Iris pigment epithelial cell (primary cell): ENCODE data around the gene SYTL2.

Experiments used
- DNase-seq: peaks from one replicate; pipeline ENCODE4 v3.0.0-alpha.2; 2011; ENCODE audit warnings: low read depth

Gene SYTL2

DNA sequence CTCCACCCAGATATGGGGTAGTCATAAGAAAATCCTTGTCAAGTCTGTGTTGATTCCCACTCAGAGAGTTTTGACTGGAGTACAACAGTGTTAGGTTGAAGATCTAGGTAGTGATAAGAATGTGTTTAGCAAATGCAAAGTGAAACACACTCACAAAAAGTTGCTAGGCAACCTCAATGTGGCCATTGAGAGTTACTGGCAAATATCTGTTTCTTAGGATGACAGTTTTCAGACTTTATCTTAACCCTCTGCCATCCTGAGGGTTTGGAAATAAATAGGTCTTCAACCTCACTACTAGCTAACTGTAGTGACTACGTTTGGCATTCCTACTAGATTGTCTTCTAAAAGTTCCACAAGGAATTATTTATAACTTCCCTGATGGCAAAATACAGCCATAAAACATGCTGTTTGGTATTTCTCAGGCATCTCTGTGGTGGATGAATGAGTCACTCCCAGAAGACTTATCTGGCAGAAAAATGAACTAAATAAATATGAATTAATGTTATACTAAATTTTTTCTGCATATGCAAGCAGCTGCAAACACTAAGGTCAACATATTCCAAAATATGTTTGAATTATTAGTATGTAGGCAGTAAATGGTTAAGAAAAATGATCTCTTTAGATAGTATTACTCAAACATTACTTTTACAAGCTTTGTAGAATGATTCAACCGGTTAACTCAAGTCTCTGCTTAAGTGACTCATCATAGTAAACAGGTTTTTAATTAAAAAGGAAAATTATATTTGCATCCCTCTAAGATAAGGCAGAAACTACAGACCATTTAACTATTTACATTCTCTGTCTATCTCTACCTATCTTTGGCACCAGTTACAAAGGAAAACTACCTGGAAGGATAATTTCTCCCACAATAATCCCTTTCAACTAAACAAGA lies 17.1 kb upstream of the SYTL2 start:
- peak; percentile 86 for DNase-seq

DNA sequence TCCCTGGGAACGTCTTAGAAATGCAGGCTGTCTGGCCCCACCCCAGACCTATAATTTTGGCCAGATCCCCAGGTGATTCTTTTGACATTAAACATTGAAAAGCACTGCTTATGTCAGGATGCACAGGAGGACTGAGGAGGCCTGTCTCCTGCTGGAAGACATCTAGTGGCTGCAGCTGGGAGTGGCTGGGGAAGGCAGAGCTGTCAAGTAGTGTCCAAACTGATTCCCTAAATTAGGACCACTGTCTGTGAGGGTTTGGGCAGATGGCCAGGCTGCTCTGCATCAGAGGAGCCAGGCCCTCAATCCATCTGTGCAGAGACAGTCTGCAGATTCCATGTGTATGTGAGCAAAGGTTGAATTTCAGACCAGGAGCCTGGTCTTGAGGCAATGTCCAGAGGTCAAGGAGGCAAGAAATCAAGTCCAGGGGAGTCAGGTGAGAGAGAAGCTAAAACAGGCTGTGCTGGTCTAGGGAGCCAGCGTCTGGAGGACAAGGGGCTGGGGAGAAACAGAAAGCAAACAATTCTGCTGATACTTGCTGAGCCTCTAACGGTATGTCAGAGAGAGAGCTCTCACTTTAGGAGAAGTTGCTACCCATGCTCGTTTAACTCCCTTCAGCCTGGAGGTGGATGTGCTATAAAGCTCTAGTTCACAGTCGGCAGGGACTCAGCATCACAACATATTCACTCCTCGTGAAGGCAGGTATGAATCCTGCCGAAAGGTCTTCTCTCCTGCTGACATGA lies 15.3 kb upstream of the SYTL2 start:
- peak; percentile 38 for DNase-seq

DNA sequence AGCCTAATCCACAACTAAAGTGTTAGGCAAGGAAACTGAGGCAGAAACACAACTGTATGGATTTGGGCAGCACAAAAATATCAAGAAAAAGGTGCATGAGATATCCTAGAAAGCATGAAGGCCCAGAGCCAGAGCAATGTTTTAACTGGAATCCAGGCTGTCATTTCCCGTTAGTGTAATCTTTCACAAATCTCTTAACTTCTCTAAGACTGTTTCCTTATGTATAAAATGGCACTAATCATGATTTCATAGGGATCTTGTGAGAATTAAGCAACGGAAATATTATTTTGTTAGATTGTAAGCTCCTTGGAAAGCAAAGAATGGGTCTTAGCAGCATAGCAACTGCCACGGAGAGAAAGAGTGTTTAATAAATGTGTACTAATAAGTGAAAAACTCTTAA lies 14.7 kb upstream of the SYTL2 start:
- DNase-seq, result no peak

DNA sequence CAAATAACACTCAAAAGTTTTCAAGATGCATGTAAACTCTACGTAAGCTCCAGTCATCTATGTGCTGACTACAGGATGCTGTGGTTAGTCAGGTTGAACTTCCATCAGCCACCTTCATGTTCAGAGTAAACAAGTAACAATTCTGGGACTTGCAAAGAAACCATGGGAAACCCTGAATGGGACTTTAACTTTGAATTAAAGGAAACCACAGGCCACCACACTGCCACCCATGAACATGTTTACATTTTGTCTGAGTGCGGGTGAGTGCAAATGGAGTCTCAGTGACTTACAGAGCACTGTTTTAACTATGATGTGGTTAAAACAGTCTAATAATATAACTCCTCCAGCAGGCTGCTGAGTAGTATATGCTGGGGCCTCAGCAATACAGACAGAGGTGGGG lies 12.9 kb upstream of the SYTL2 start:
- no peak for DNase-seq

DNA sequence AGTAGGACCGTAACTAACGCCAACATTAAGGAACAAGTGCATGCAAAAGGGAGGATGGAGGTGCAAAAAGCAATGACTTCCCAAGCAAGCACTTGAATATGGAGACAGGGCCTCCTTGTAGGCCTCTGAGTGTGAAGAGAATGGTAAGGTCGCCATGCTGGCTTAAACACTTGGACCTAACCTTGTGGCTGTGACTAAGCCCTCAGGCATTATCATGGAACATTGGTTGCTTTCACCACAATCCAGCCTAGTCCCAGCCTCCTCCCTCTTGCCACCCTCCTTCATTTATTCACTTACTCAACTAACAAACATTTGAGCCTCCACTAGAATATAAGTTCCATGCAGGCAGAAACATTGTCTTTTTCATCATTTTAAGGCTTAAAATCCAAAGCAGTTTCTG lies 11.9 kb upstream of the SYTL2 start:
- peak; percentile 61 for DNase-seq

DNA sequence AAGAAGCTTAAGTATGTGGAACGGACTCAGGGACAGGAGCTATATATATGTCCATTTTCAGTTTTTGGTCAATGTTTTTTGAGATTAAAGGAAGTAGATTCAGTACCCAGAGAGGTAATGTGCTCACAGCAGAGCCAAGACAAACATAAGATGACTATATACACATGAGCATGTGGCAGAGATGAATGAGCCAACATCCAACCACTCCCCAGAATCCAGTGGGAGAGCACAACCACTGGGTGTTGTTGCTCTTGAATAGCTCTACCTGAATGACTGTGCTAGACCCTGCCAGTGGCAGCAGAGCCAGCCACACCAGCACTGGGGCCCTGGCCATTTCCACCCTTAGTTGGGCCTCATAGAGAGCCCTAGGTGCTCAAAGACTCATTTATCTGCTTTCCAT lies 10.7 kb upstream of the SYTL2 start:
- peak; percentile 51 for DNase-seq

DNA sequence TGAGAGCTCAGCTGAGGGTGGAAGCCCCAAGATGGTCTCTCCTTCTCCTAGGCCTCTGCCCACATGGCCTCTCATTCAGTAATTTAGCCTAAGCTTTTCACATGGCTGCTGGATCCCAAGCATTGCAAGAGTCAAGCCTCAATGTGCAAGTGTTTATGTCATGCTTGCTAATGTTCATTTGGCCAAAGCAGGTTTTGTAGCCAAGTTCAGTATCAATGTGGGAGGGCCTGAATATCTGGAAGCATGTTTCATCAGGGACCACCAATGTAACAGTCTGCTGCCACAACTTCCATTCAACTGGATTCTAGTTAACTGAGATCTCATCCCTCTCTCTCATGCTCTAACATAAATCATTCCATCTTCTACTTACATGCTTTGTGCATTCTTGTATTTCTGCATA lies 8.5 kb upstream of the SYTL2 start:
- no peak for DNase-seq

DNA sequence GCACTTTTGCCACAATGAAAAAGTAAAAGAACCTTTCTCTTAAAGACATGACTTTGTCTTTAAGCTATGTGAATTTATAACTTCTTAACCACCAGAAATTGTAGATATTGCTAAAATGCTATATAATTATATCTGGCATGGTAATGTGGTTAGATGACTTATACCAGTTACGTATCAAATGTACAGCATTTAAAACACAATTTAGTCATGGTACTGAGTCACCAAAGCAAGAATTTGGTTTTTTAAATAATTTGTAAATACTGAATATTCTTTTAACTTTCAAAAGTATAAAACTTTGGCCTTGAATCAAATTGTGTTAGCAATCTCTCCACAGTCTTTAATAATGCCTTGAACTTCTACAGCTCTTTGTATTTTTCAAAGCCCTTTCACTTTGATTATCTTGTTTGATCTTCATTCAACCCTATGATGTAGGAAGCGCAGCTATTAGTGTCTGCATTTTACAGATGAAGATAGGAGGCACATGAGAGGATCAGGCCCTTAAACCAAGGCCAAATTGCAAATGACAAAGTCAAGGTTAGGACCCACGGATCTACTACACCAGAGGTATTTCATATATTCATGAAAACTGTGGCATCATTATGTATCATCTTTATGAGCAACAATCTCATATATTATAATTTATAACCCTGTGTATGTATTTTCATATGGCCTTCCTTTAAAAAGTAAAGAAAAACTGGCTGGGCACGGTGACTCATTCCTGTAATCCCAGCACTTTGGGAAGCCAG lies 4.4 kb upstream of the SYTL2 start:
- DNase-seq, result peak; percentile 77

DNA sequence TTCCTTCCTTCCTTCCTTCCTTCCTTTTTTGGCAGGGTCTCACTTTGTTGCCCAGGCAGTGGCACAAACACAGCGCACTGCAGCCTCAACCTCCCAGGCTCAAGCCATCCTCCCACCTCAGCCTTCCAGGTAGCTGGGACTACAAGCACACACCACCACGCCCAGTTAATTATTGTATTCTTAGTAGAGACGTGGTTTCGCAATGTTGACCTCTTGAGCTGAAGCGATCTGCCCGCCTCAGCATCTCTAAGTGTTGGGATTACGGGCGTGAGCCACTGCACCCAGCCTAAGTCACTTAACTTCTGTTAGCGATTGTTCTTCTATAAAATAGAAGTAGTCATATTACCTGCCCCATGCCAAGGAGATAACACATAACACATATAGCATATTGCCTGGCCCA lies 2.8 kb upstream of the SYTL2 start:
- no peak for DNase-seq

DNA sequence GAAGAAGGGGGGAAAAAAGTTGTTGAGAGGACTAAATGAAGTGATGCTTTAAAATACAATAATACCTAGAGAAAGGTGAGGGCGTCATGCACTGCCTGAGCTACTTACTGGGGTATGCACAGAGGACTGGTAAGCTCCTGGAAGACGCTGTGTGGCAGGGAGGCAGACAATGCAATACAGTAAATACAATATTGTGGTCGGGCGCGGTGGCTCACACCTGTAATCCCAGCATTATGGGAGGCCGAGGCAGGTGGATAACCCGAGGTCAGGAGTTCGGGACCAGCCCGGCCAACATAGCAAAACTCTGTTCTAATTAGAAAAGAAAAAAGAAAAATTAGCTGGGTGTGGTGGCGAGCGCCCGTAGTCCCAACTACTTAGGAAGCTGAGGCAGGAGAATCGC lies 683 bp upstream of the SYTL2 start:
- DNase-seq, result no peak

DNA sequence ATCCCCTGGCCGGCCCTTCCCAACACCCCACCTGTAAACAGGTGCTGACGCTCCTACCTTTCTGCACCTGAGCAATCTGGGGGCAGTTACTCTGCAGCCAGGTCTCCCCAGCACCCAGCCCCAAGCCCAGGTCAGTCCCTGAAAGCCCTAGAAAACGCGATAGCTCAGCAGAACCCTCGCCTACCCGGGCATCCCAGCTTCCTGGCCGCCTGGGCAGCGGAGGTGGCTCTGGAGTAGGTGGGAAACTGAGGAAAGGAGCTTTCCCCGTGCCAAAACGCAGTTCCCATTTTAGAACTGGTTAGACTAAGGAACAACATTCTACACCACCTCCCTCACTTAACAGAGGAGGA lies 445 bp downstream of the SYTL2 start:
- DNase-seq, result no peak

DNA sequence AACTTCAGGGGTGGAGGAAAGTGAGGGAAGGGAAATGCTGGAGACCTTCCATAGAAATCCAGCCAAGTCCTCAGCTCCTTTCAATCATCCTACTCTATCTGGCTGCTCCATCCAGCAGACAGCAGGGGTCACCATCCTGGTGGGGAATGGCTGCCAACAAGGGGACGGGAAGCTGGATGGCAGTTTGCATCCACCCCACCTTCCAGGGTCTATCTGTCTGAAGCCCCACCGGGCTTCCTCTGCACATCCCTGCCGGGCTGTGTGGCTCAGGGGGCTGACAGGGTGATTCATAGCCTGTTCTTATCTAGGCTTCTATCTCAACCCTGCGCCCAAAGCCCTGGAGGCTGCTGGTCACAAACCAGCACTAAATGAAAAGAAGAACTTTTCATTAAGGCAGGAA lies 1.1 kb downstream of the SYTL2 start:
- DNase-seq, result peak; percentile 11

DNA sequence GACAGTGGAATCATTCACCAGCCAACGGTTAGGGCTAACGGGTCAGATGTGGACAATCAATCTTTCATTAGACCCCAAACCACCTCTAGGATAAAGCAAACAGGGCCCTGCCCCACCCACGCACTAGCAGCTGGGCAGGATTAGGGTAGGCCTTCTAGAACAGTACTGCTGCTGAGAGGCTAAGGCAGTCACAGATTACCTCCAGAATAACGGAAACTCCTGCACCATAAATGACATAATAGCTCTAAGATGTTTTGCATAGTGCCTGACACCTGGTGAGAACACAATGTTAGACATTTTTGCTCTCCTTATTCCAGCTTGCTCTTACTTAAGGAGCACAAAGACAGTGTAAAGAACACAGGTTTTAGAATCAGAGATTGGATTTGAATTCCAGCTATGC lies 1.8 kb downstream of the SYTL2 start:
- no peak for DNase-seq

DNA sequence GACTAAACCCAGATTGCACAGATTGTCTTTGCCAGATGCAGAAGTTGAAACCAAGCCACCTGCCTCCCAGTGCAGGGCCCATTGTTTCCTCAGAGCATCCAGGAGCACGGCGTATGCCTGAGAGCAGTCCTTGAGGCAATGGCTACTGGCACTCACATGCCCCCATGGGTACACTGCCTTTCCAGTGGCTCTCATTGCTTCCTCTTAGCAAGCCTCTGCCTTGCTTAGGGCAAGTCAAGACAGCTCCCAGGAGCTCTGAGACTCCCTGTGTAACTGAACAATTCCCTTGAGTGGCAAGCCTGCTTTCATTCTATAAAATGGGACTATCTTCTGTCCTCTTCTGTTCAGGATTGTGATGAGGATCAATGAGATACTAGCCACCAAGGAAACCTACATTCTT lies 4.1 kb downstream of the SYTL2 start:
- DNase-seq, result no peak

DNA sequence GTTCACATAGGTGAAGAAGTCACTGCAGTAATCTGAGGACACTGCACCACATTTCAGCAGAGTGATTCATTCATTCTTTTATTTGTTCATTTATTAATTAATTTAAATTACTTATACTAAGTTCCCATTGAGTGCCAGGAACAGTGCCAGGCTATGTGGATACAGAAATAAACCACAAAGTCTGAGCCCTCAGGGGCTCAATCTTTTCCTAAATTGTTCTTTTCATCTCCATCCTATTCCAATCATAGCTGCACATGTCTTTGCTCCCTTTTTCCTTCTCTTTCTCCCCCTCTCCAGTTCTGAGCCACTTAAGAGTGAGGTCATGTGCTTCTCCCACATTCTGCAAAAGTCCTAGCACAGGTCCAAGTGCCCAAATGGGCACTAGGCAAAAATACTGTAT lies 4.9 kb downstream of the SYTL2 start:
- no peak for DNase-seq

DNA sequence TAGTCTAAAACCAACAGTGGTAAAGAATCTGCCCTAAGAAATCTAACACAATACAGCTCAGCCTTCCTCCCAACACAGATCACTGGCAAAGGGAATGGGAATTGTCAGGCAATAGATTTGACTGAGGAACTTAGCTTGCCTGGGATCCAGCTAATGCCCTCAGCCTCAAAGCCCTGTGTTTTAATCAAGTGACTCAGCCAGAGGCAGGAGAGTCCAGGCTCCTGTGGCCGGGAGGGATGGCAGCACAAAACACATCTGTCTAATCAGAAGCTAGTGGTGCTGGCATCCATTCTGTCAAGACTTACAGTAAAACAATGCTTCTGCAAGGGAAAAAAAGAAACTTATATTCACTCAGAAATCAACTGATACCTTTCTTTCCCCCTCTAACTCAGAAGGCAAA lies 5.6 kb downstream of the SYTL2 start:
- DNase-seq, result no peak

DNA sequence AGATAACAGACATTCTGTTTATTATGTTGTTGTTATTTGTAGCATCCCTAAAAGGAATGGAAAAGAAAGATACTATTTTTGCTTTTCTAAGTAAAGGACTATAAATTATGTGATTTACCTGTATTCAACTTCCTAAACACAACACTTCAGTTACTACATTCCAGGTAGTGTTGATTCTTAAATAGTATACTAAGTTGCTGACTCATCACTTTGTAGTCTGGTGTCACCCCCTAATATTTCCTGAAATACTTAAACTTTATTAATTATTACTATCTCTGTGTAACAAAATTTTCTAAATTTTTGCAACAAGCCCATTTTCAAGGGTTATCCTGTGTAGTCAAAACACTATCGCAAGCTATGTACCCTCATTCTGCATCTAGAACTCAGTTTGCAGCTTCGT lies 7.0 kb downstream of the SYTL2 start:
- no peak for DNase-seq

DNA sequence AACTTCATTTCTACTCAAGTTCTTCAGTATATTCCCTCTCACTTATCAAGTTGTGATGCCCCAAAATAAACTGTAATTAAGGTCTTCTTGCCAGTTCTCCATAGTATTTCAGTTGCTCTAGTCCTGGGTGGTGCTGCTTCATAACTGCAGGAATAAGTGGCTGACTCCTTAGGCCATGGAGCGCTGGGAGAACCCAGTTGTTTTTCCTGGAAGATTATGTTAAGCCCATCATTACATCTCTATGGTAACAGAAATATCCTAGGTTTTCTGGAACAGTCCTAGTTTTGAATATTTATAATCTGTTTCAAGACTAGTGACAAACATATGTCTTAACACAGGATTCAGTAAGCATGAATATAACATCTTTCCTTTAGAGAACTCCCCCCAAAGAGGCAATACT lies 7.6 kb downstream of the SYTL2 start:
- DNase-seq, result no peak

DNA sequence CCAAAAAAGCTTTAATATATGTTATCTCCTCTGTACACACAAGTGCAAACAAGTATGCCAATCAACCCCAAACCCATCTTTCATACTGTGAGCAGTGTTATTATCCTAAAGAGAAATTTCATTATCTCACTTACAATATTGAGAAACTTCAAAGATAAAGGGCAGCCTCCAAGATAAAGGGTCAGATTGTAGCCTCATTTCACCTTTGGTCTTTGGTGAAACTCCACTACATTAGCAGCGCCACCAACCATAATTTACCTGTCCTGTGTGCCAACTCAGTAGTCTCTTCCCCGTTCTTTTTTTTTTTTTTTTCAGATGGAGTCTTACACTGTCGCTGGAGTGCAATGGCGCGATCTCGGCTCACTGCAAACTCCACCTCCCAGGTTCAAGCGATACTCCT lies 9.4 kb downstream of the SYTL2 start:
- no peak for DNase-seq

DNA sequence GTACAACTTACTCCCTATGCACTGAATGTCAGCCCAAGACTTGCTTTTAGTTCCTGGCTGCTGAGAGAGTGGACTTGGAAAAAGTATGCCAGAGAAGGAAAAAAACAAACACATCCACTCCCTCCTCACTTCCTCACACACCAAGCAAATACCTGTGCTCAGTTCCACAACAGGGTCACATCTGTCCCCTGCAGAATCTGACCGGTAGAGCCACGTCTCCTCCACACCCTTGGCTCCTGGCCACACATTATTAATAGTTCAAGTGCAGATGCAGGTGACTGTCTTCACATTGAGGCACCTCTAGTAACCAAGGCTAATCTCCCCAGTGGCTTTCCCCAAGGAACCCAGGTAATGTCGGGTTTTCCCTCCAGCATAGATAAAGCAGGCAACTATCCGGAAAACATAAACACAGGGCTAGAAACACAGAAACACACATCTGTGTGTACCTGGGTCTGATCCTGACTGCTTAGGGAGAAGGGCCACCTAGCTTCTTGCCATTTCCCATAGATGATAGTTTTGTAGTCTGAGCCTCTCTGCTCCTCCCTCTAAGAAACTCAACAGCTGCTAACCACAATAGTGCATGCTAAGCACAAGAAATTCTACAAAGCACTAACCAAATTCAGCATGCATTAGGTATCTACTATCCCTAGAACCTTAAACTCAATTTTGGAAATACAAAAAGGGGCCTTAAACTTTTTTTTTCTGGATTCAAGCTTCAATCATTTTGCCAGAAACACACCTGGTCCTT lies 10.2 kb downstream of the SYTL2 start:
- no peak for DNase-seq

DNA sequence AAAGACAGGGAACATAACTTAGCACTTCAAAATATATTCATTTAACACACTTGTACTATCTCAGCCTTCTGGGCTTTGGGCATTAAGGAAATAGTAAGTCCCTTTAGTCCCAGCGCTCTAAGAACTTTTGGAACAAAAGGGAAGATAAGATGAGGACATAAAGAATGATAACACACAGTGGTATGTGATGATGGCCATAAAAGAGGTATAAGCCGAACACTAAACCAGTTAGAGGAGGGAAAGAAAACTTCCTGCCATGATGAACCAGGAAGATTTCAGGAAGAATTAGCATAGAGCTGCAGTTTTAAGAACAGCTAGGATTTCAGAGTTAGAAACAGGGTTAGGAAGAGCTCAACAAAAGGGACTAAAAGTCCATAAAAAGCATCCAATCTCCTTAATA lies 11.8 kb downstream of the SYTL2 start:
- no peak for DNase-seq

DNA sequence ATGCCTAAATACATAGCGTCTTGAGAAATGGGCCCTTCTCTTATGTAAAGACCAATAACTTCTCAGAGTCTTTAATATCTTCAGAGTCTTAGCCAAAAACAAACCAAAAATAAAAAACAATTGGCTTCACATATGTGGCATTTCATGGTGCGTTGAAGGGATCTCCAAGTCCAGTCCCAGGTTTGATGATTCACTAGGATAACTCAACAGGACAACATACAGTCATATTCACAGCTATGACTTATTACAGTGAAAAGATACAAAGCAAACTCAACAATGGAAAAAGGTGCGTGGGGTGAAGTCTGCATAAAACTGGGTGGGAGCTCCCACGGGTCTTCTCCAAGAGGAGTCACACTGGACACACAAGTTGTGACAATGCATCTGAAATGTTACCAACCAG lies 12.6 kb downstream of the SYTL2 start:
- no peak for DNase-seq
